Upper lobe of left lung (tissue), 6 donors: ENCODE results near the gene GLS. TPM values are rescaled to one million over a fixed set of nuclear protein-coding genes. Genes with fewer than 3 reads are reported as not detected.
A peak's percentile ranks its signal among the peaks of the same experiment; 100 is the strongest.

Source experiments
- ATAC-seq, 2 donors: fragments of 200-7000 bp; cut with Tn5 transposase; one replicate each; pipeline ENCODE4 v1.9.1; 2022; ENCODE audit warnings: mild to moderate bottlenecking in 2 of 2, moderate library complexity in 2 of 2; ENCODE audit not compliant: low FRiP score in 2 of 2
- DNase-seq, 2 donors: peaks; one replicate each; pipeline ENCODE4 v3.0.0-alpha.2; 2019 to 2020
- H3K27ac ChIP-seq, 4 donors: fragments of 200-600 bp; sonication (generic); one replicate each; pipeline ENCODE4 v1.5.1; 2016 to 2019
- H3K27me3 ChIP-seq, 4 donors: fragments of 200-600 bp; sonication (generic); one replicate each; pipeline ENCODE4 v1.5.1; 2017 to 2019
- H3K36me3 ChIP-seq, 4 donors: fragments of 200-600 bp; sonication (generic); one replicate each; pipeline ENCODE4 v1.5.1; 2016 to 2019
- H3K4me1 ChIP-seq, 4 donors: fragments of 200-600 bp; sonication (generic); one replicate each; pipeline ENCODE4 v1.5.1; 2018 to 2019
- H3K4me3 ChIP-seq, 4 donors: fragments of 200-600 bp; sonication (generic); one replicate each; pipeline ENCODE4 v1.5.1; 2017 to 2019; ENCODE audit warnings: mild to moderate bottlenecking in 2 of 4, moderate library complexity in 1 of 4
- H3K9me3 ChIP-seq, 4 donors: fragments of 200-600 bp; sonication (generic); one replicate each; pipeline ENCODE4 v1.5.1; 2018 to 2019
- CTCF ChIP-seq, 6 experiments: fragments of 450-650 bp in 4 of 6; fragments of 200-600 bp in 2 of 6; sonication (generic) in 2 of 6; IDR thresholded peaks; one replicate each; pipeline ENCODE4 v1.5.1; 2016 to 2019; ENCODE audit warnings: antibody characterized with exemption in 6 of 6
- EP300 ChIP-seq, 4 donors: sonication (generic); formaldehyde crosslinking; IDR thresholded peaks; one replicate each; pipeline ENCODE4 v1.5.1; 2017; ENCODE audit warnings: antibody characterized with exemption in 4 of 4, control low read depth in 2 of 4
- POLR2A ChIP-seq, 4 donors: fragments of 450-650 bp; IDR thresholded peaks; one replicate each; pipeline ENCODE4 v1.5.1; 2016 to 2017; ENCODE audit warnings: antibody characterized with exemption in 4 of 4, mild to moderate bottlenecking in 2 of 4
- POLR2AphosphoS5 ChIP-seq, 2 donors: sonication (generic); formaldehyde crosslinking; IDR thresholded peaks; one replicate each; pipeline ENCODE4 v1.5.1; 2017; ENCODE audit warnings: antibody characterized with exemption in 2 of 2
- WGBS, 2 donors: methylation state at CpG; one replicate each; pipeline ENCODE4 v1.1.5; 2017 to 2018; 5-methylcytosine and 5-hydroxymethylcytosine counted together
- total RNA-seq, 6 donors: library from RNA; depleted of rRNA in 4 of 6; stranded (reverse); fragments of >200 nt in 4 of 6; gene quantifications; one replicate each; pipeline versions ENCODE4 v1.1.0 to v1.2.1, GENCODE V29; 2016 to 2021
- donor health status: DM: no; HTN: no; CAD: no; lungs with moderate emphysema.
- donor health status: DM: no; HTN: yes; CAD: no; lungs with severe emphysema.

Gene GLS
- total RNA-seq, 6 donors from 2014 or later = 126 to 401 (median 189) TPM

- Histone ChIP-seq H3K36me3 (peaks cover 64 to 98% (median 77%) of the 10 kb centered on the region in 4 donors), H3K27me3 (no peaks in the 10 kb centered on the region), H3K9me3 (no peaks in the 10 kb centered on the region), H3K4me1 (peaks cover 15 to 27% (median 16%) of the 10 kb centered on the region in 4 donors), H3K27ac (peak overlapping the region in 1 of 4 donors; percentile 76), H3K4me3 (no peak overlapping the region)
- no peak for ATAC-seq
- DNase-seq = no peak
- TF ChIP-seq POLR2A (IDR thresholded peaks at IDR 0.05) (no peak), POLR2AphosphoS5 (IDR thresholded peaks at IDR 0.05) (no peak), CTCF (IDR thresholded peaks at IDR 0.05) (no peak), EP300 (IDR thresholded peaks at IDR 0.05) (no peak)
- WGBS, 2 donors = 83 to 85% methylated on average over 8 of the region's 8 CpGs
Measured at GRCh38 chr2:190982262-190983034, 101.8 kb downstream of the GLS start.

- Histone ChIP-seq H3K4me3 (no peak overlapping the region), H3K9me3 (no peaks in the 10 kb centered on the region), H3K27ac (no peak overlapping the region), H3K4me1 (peaks cover 11 to 16% (median 12%) of the 10 kb centered on the region in 4 donors), H3K27me3 (no peaks in the 10 kb centered on the region), H3K36me3 (peaks cover 70 to 98% (median 81%) of the 10 kb centered on the region in 4 donors)
- DNase-seq = no peak
- ATAC-seq = no peak
- no peak for TF ChIP-seq CTCF (IDR thresholded peaks at IDR 0.05)
- no peak for TF ChIP-seq POLR2A (IDR thresholded peaks at IDR 0.05)
- TF ChIP-seq EP300 (IDR thresholded peaks at IDR 0.05) = no peak
- TF ChIP-seq POLR2AphosphoS5 (IDR thresholded peaks at IDR 0.05) = no peak
- WGBS, 2 donors = 83 to 92% methylated on average over 5 of the region's 5 CpGs
Measured at GRCh38 chr2:190984595-190984994, 104.0 kb downstream of the GLS start.

GRCh38 chr2:190986221-190986953 is 105.8 kb downstream of the GLS start:
- DNase-seq (no peak), ATAC-seq (no peak)
- H3K9me3 ChIP-seq = no peaks in the 10 kb centered on the region
- no peaks in the 10 kb centered on the region for H3K27me3 ChIP-seq
- H3K4me1 ChIP-seq = no peaks in the 10 kb centered on the region
- H3K27ac ChIP-seq = no peak overlapping the region
- no peak for TF ChIP-seq POLR2A (IDR thresholded peaks at IDR 0.05)
- TF ChIP-seq POLR2AphosphoS5 (IDR thresholded peaks at IDR 0.05) = no peak
- no peak for TF ChIP-seq EP300 (IDR thresholded peaks at IDR 0.05)
- no peak for TF ChIP-seq CTCF (IDR thresholded peaks at IDR 0.05)
- H3K4me3 ChIP-seq = no peak overlapping the region
- WGBS, 2 donors = 72 to 77% methylated on average over 12 to 13 of the region's 13 CpGs
- H3K36me3 ChIP-seq = peaks cover 82 to 100% (median 94%) of the 10 kb centered on the region in 4 donors

- no peaks in the 10 kb centered on the region for H3K27me3 ChIP-seq
- peaks cover 78 to 100% (median 91%) of the 10 kb centered on the region in 4 donors for H3K36me3 ChIP-seq
- WGBS, 2 donors = 100% methylated on average over 1 of the region's 1 CpG
- no peaks in the 10 kb centered on the region for H3K9me3 ChIP-seq
- H3K27ac ChIP-seq = no peak overlapping the region
- DNase-seq (no peak), ATAC-seq (no peak)
- H3K4me3 ChIP-seq = no peak overlapping the region
- TF ChIP-seq POLR2A (IDR thresholded peaks at IDR 0.05) (no peak), EP300 (IDR thresholded peaks at IDR 0.05) (no peak), CTCF (IDR thresholded peaks at IDR 0.05) (no peak), POLR2AphosphoS5 (IDR thresholded peaks at IDR 0.05) (no peak)
- H3K4me1 ChIP-seq = no peaks in the 10 kb centered on the region
Measured at GRCh38 chr2:190987116-190987515, 106.5 kb downstream of the GLS start.
